ENCODE data around the gene RCAN3. TPM values are rescaled to one million over a fixed set of nuclear protein-coding genes. Genes with fewer than 3 reads are reported as not detected.

The RCAN3 gene
- total and polyA plus RNA-seq, 2 of the 4 experiments (the other 2 are of a cell fraction) = 4.0 to 5.9 TPM

DNA sequence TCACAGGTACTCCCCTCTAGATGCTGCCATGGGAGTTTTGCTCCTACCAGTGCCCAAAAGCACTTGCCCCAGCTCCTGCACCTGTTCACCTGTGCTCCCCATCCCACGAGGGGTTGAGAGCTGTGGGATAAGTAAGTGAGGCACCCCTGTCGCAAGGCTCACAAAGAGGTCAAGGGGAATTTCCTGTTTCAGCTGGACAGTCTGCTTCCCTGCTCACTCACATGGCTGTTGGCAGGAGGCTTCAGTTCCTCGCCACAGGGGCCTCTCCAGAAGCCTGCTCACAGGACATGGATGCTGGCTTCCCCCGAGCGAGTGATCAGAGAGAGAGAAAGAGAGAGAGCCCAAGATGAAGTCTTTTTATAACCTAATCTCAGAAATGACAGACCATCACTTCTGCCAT lies 44.6 kb downstream of the RCAN3 start:
- H2AK5ac ChIP-seq (ENCODE audit: low read depth, low read length) = no peak overlapping the region
- no peak overlapping the region for H3K27ac ChIP-seq (ENCODE audit: insufficient read depth, low read length)
- ATAC-seq (ENCODE audit: low read depth) = no peak
- ChIA-PET CTCF (interaction anchor here (0.7 kb wide), 1 partner anchor 91 kb away, joined by 3 read pairs; no protein-coding TSS in a partner anchor), POLR2A (ENCODE audit: unreplicated experiment) (no interaction called here)
- no peak overlapping the region for H4K5ac ChIP-seq (ENCODE audit: low read depth, low read length)
- no peaks in the 10 kb centered on the region; the same call in 1 of the 2 replicates for H3K9me1 ChIP-seq (ENCODE audit: insufficient read depth, low read length)
- 40% methylated on average over 1 of the region's 5 CpGs; no CpG with 5 or more reads in 1 of the 2 experiments for WGBS, 2 experiments (ENCODE audit: extremely low coverage in 2 of 2, insufficient read length in 1 of 2)
- H4K91ac ChIP-seq (ENCODE audit: insufficient read depth, low read depth, low read length) = no peak overlapping the region
- H3K27me3 ChIP-seq (ENCODE audit: control insufficient read depth, insufficient read depth, low read length) = peaks cover 18% of the 10 kb centered on the region
- no peak overlapping the region for H2BK5ac ChIP-seq (ENCODE audit: low read depth, low read length, poor library complexity, severe bottlenecking)
- intact Hi-C loops (cut with micrococcal nuclease) (no loop called here), dilution Hi-C loops (cut with HindIII; ENCODE audit: low sequenced_read_pairs, unreplicated experiment) (no loop called here), in situ Hi-C loops (cut with MboI; ENCODE audit: low sequenced_read_pairs) (no loop called here)
- H3K4me2 ChIP-seq (ENCODE audit: low read depth, low read length) = no peak overlapping the region
- H2BK120ac ChIP-seq (ENCODE audit: low read depth, low read length) = no peak overlapping the region
- no peak overlapping the region for H2BK15ac ChIP-seq (ENCODE audit: low read depth, low read length)
- no peak overlapping the region for H3K4me3 ChIP-seq (ENCODE audit: insufficient read depth, low read depth, low read length)
- no peak overlapping the region for H3K4ac ChIP-seq (ENCODE audit: low read depth, low read length)
- no peak overlapping the region for H2AK9ac ChIP-seq (replicated peaks; ENCODE audit: low read depth, low read length, poor library complexity)
- no peak overlapping the region for H3K9ac ChIP-seq (ENCODE audit: low read depth, low read length)
- no peak for DNase-seq
- no peak overlapping the region for H3K56ac ChIP-seq (ENCODE audit: extremely low read depth, insufficient read depth, low read length)
- no peaks in the 10 kb centered on the region; the same call in 1 of the 2 replicates for H3K4me1 ChIP-seq (ENCODE audit: control insufficient read depth, insufficient read depth, low read length)
- H2BK20ac ChIP-seq (ENCODE audit: low read depth, low read length) = no peak overlapping the region
- H3K9me3 ChIP-seq (ENCODE audit: control insufficient read depth, insufficient read depth, low read length) = no peaks in the 10 kb centered on the region
- H3K79me1 ChIP-seq (ENCODE audit: low read depth in 1 of 2, low read length in 2 of 2) = no peaks in the 10 kb centered on the region
- no peak overlapping the region for H2AFZ ChIP-seq (replicated peaks; ENCODE audit: low read length, poor library complexity)
- H4K20me1 ChIP-seq (ENCODE audit: insufficient read depth, low read length) = no peaks in the 10 kb centered on the region
- H3K36me3 ChIP-seq (ENCODE audit: control insufficient read depth, insufficient read depth, low read length) = no peaks in the 10 kb centered on the region
- no peak overlapping the region for H3K18ac ChIP-seq (ENCODE audit: low read depth, low read length)
- H4K8ac ChIP-seq (ENCODE audit: low read depth in 2 of 2, low read length in 2 of 2) = no peak overlapping the region
- BruUV-seq (replicated peaks) = no TSS peak
- TF ChIP-seq, protein P1, sequence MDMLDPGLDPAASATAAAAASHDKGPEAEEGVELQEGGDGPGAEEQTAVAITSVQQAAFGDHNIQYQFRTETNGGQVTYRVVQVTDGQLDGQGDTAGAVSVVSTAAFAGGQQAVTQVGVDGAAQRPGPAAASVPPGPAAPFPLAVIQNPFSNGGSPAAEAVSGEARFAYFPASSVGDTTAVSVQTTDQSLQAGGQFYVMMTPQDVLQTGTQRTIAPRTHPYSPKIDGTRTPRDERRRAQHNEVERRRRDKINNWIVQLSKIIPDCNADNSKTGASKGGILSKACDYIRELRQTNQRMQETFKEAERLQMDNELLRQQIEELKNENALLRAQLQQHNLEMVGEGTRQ (IDR thresholded peaks at IDR 0.05; ENCODE audit: low read depth, low read length) = no peak
- TF ChIP-seq MAZ (IDR thresholded peaks at IDR 0.05; ENCODE audit: borderline replicate concordance, low read depth, low read length) (no peak), SMC3 (IDR thresholded peaks at IDR 0.05; ENCODE audit: low read depth, low read length) (no peak), BHLHE40 (IDR thresholded peaks at IDR 0.05; ENCODE audit: low read depth, low read length) (no peak), CHD1 (IDR thresholded peaks at IDR 0.05; ENCODE audit: low read depth, low read length) (no peak), RCOR1 (IDR thresholded peaks at IDR 0.05; ENCODE audit: insufficient replicate concordance, low read length) (no peak), MAFK (IDR thresholded peaks at IDR 0.05; ENCODE audit: low read depth, low read length) (no peak), RAD21 (IDR thresholded peaks at IDR 0.05; ENCODE audit: low read length) (no peak), CEBPB (IDR thresholded peaks at IDR 0.05; ENCODE audit: low read depth, low read length) (no peak), RFX5 (IDR thresholded peaks at IDR 0.05; ENCODE audit: low read depth, low read length) (no peak), FOS (IDR thresholded peaks at IDR 0.05; ENCODE audit: low read depth, low read length) (no peak), POLR2A (IDR thresholded peaks at IDR 0.05; ENCODE audit: low read depth, low read length) (no peak)
- TF ChIP-seq, protein P2, sequence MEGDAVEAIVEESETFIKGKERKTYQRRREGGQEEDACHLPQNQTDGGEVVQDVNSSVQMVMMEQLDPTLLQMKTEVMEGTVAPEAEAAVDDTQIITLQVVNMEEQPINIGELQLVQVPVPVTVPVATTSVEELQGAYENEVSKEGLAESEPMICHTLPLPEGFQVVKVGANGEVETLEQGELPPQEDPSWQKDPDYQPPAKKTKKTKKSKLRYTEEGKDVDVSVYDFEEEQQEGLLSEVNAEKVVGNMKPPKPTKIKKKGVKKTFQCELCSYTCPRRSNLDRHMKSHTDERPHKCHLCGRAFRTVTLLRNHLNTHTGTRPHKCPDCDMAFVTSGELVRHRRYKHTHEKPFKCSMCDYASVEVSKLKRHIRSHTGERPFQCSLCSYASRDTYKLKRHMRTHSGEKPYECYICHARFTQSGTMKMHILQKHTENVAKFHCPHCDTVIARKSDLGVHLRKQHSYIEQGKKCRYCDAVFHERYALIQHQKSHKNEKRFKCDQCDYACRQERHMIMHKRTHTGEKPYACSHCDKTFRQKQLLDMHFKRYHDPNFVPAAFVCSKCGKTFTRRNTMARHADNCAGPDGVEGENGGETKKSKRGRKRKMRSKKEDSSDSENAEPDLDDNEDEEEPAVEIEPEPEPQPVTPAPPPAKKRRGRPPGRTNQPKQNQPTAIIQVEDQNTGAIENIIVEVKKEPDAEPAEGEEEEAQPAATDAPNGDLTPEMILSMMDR (conservative IDR thresholded peaks at IDR 0.05; ENCODE audit: low read depth, low read length) = no peak
- TF ChIP-seq, protein P3, sequence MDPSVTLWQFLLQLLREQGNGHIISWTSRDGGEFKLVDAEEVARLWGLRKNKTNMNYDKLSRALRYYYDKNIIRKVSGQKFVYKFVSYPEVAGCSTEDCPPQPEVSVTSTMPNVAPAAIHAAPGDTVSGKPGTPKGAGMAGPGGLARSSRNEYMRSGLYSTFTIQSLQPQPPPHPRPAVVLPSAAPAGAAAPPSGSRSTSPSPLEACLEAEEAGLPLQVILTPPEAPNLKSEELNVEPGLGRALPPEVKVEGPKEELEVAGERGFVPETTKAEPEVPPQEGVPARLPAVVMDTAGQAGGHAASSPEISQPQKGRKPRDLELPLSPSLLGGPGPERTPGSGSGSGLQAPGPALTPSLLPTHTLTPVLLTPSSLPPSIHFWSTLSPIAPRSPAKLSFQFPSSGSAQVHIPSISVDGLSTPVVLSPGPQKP (IDR thresholded peaks at IDR 0.05; ENCODE audit: borderline replicate concordance, low read depth, low read length) = no peak
- H3K14ac ChIP-seq (replicated peaks; ENCODE audit: low read depth, low read length) = no peak overlapping the region
- no peak overlapping the region for H3K23ac ChIP-seq (ENCODE audit: low read depth, low read length)

Measured in IMR-90 (cell line).